ENCODE measurements around the gene RHEX. TPM values are rescaled to one million over a fixed set of nuclear protein-coding genes. Genes with fewer than 3 reads are reported as not detected.

RHEX gene
- total RNA-seq, 1 donor from 2014 or later, result not detected

GRCh38 chr1:206021626-206022365 is 31.2 kb upstream of the RHEX start:
- H2AFZ ChIP-seq (ENCODE audit: low read depth, low read length), result no peak overlapping the region
- DNase-seq (ENCODE audit: low read depth), result peak; percentile 55
- no peaks in the 10 kb centered on the region for H3K36me3 ChIP-seq (ENCODE audit: insufficient read depth, low read length)
- no peak overlapping the region for H3K9ac ChIP-seq (ENCODE audit: low read length)
- H3K27ac ChIP-seq (ENCODE audit: low read depth, low read length), result no peak overlapping the region
- no peaks in the 10 kb centered on the region for H4K20me1 ChIP-seq (ENCODE audit: insufficient read depth, low read length)
- Mint-ChIP-seq H3K9me3 (ENCODE audit: unreplicated experiment) (peaks cover 4% of the 10 kb centered on the region), H3K27me3 (ENCODE audit: low read depth, unreplicated experiment) (peaks cover 8% of the 10 kb centered on the region), H3K27ac (ENCODE audit: unreplicated experiment) (no peak overlapping the region), H3K4me3 (ENCODE audit: unreplicated experiment) (no peak overlapping the region), H3K4me1 (ENCODE audit: low read depth, unreplicated experiment) (peaks cover 10% of the 10 kb centered on the region), H3K36me3 (ENCODE audit: low read depth, unreplicated experiment) (no peaks in the 10 kb centered on the region)
- no peaks in the 10 kb centered on the region for H3K9me3 ChIP-seq (ENCODE audit: insufficient read depth, low read depth, low read length)
- peak overlapping the region; percentile 45 for H3K4me2 ChIP-seq (ENCODE audit: low read length)
- peak; percentile 5 for FAIRE-seq
- no peaks in the 10 kb centered on the region for H3K27me3 ChIP-seq (ENCODE audit: insufficient read depth, low read length)
- H3K4me3 ChIP-seq (ENCODE audit: insufficient read depth, low read depth, low read length), result no peak overlapping the region
- H3K4me1 ChIP-seq (ENCODE audit: insufficient read depth, low read length), result peaks cover 14% of the 10 kb centered on the region
- no peaks in the 10 kb centered on the region for H3K79me2 ChIP-seq (ENCODE audit: insufficient read depth, low read length)
- TF ChIP-seq CTCF (IDR thresholded peaks at IDR 0.05; ENCODE audit: insufficient read depth, low read depth, low read length) (no peak), EZH2 (IDR thresholded peaks at IDR 0.05; ENCODE audit: insufficient read depth, low read length) (no peak)

- Mint-ChIP-seq H3K27ac (ENCODE audit: unreplicated experiment) (no peak overlapping the region), H3K4me1 (ENCODE audit: low read depth, unreplicated experiment) (peaks cover 10% of the 10 kb centered on the region), H3K36me3 (ENCODE audit: low read depth, unreplicated experiment) (no peaks in the 10 kb centered on the region), H3K9me3 (ENCODE audit: unreplicated experiment) (peaks cover 7% of the 10 kb centered on the region), H3K4me3 (ENCODE audit: unreplicated experiment) (no peak overlapping the region), H3K27me3 (ENCODE audit: low read depth, unreplicated experiment) (peaks cover 8% of the 10 kb centered on the region)
- Histone ChIP-seq H3K4me2 (ENCODE audit: low read length) (no peak overlapping the region), H3K9me3 (ENCODE audit: insufficient read depth, low read depth, low read length) (no peaks in the 10 kb centered on the region), H4K20me1 (ENCODE audit: insufficient read depth, low read length) (no peaks in the 10 kb centered on the region), H3K27me3 (ENCODE audit: insufficient read depth, low read length) (no peaks in the 10 kb centered on the region), H3K36me3 (ENCODE audit: insufficient read depth, low read length) (no peaks in the 10 kb centered on the region), H3K27ac (ENCODE audit: low read depth, low read length) (no peak overlapping the region), H3K79me2 (ENCODE audit: insufficient read depth, low read length) (no peaks in the 10 kb centered on the region), H3K9ac (ENCODE audit: low read length) (no peak overlapping the region), H3K4me1 (ENCODE audit: insufficient read depth, low read length) (peaks cover 14% of the 10 kb centered on the region), H3K4me3 (ENCODE audit: insufficient read depth, low read depth, low read length) (no peak overlapping the region), H2AFZ (ENCODE audit: low read depth, low read length) (no peak overlapping the region)
- no peak for FAIRE-seq
- no peak for TF ChIP-seq EZH2 (IDR thresholded peaks at IDR 0.05; ENCODE audit: insufficient read depth, low read length)
- TF ChIP-seq CTCF (IDR thresholded peaks at IDR 0.05; ENCODE audit: insufficient read depth, low read depth, low read length), result no peak
- no peak for DNase-seq (ENCODE audit: low read depth)
These were observed 30.2 kb upstream of the RHEX start for GRCh38 chr1:206022766-206023165.

GRCh38 chr1:206023695-206024094 is 29.3 kb upstream of the RHEX start, which contains the start of gene CTSE:
CTSE (minus strand) TSS chr1:206023895; CDS start chr1:206023791, 104 bp downstream.
- H2AFZ ChIP-seq (ENCODE audit: low read depth, low read length), result no peak within 1 kb of the TSS
- H3K27me3 Mint-ChIP-seq (ENCODE audit: low read depth, unreplicated experiment), result peaks cover 13% of the 10 kb centered on the region

More at GRCh38 chr1:206023695-206024094, 29.3 kb upstream of the RHEX start, which contains the start of gene CTSE:
- Histone ChIP-seq H3K4me3 (ENCODE audit: insufficient read depth, low read depth, low read length) (no peak within 1 kb of the TSS), H3K79me2 (ENCODE audit: insufficient read depth, low read length) (no peaks in the 10 kb centered on the region), H4K20me1 (ENCODE audit: insufficient read depth, low read length) (no peaks in the 10 kb centered on the region), H3K4me2 (ENCODE audit: low read length) (no peak within 1 kb of the TSS), H3K9ac (ENCODE audit: low read length) (no peak within 1 kb of the TSS), H3K36me3 (ENCODE audit: insufficient read depth, low read length) (no peaks in the 10 kb centered on the region), H3K4me1 (ENCODE audit: insufficient read depth, low read length) (peaks cover 14% of the 10 kb centered on the region), H3K27ac (ENCODE audit: low read depth, low read length) (no peak within 1 kb of the TSS), H3K9me3 (ENCODE audit: insufficient read depth, low read depth, low read length) (no peaks in the 10 kb centered on the region), H3K27me3 (ENCODE audit: insufficient read depth, low read length) (peaks cover 3% of the 10 kb centered on the region)
- no peak for FAIRE-seq
- Mint-ChIP-seq H3K27ac (ENCODE audit: unreplicated experiment) (no peak within 1 kb of the TSS), H3K4me3 (ENCODE audit: unreplicated experiment) (no peak within 1 kb of the TSS), H3K4me1 (ENCODE audit: low read depth, unreplicated experiment) (peaks cover 10% of the 10 kb centered on the region), H3K36me3 (ENCODE audit: low read depth, unreplicated experiment) (no peaks in the 10 kb centered on the region), H3K9me3 (ENCODE audit: unreplicated experiment) (peaks cover 7% of the 10 kb centered on the region)
- TF ChIP-seq CTCF (IDR thresholded peaks at IDR 0.05; ENCODE audit: insufficient read depth, low read depth, low read length), result no peak
- no peak for TF ChIP-seq EZH2 (IDR thresholded peaks at IDR 0.05; ENCODE audit: insufficient read depth, low read length)
- no peak for DNase-seq (ENCODE audit: low read depth)
